ENCODE results near the gene ETV5. TPM values are rescaled to one million over a fixed set of nuclear protein-coding genes. Genes with fewer than 3 reads are reported as not detected.

The ETV5 gene
- total and polyA plus RNA-seq, 2 donors from 2014 or later, result 5.1 to 34.6 TPM

- Histone ChIP-seq H3K4me3 (ENCODE audit: low read length in 3 of 3) (peak overlapping the region; percentile 56 to 73 (median 65)), H3K9me3 (ENCODE audit: control insufficient read depth in 2 of 3, insufficient read depth in 1 of 3, low read length in 3 of 3) (no peaks in the 10 kb centered on the region), H3K27ac (ENCODE audit: low read depth in 2 of 2, low read length in 2 of 2) (peak overlapping the region; percentile 67 to 74), H3K27me3 (ENCODE audit: control insufficient read depth, insufficient read depth, low read length) (peaks cover 3% of the 10 kb centered on the region), H3K9ac (ENCODE audit: low read length in 3 of 3) (peak overlapping the region in 2 of 3 donors; percentile 7 to 65), H3K4me1 (ENCODE audit: control insufficient read depth in 2 of 3, insufficient read depth in 2 of 3, low read depth in 1 of 3, low read length in 3 of 3) (peaks cover 0 to 10% (median 7%) of the 10 kb centered on the region in 3 donors), H3K36me3 (ENCODE audit: control insufficient read depth in 2 of 3, insufficient read depth in 3 of 3, low read length in 3 of 3) (peaks cover 0 to 3% (median 0%) of the 10 kb centered on the region in 3 donors)
- FAIRE-seq (no peak), DNase-seq (peak; percentile 78 to 93 (median 92))
- TF ChIP-seq, protein P1, sequence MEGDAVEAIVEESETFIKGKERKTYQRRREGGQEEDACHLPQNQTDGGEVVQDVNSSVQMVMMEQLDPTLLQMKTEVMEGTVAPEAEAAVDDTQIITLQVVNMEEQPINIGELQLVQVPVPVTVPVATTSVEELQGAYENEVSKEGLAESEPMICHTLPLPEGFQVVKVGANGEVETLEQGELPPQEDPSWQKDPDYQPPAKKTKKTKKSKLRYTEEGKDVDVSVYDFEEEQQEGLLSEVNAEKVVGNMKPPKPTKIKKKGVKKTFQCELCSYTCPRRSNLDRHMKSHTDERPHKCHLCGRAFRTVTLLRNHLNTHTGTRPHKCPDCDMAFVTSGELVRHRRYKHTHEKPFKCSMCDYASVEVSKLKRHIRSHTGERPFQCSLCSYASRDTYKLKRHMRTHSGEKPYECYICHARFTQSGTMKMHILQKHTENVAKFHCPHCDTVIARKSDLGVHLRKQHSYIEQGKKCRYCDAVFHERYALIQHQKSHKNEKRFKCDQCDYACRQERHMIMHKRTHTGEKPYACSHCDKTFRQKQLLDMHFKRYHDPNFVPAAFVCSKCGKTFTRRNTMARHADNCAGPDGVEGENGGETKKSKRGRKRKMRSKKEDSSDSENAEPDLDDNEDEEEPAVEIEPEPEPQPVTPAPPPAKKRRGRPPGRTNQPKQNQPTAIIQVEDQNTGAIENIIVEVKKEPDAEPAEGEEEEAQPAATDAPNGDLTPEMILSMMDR (IDR thresholded peaks at IDR 0.05; ENCODE audit: borderline replicate concordance, extremely low read depth, insufficient read depth), result no peak
- intact Hi-C loops (cut with DNase I), result no loop called here
Measured at GRCh38 chr3:186108106-186108940, 566 bp downstream of the ETV5 start.

DNA sequence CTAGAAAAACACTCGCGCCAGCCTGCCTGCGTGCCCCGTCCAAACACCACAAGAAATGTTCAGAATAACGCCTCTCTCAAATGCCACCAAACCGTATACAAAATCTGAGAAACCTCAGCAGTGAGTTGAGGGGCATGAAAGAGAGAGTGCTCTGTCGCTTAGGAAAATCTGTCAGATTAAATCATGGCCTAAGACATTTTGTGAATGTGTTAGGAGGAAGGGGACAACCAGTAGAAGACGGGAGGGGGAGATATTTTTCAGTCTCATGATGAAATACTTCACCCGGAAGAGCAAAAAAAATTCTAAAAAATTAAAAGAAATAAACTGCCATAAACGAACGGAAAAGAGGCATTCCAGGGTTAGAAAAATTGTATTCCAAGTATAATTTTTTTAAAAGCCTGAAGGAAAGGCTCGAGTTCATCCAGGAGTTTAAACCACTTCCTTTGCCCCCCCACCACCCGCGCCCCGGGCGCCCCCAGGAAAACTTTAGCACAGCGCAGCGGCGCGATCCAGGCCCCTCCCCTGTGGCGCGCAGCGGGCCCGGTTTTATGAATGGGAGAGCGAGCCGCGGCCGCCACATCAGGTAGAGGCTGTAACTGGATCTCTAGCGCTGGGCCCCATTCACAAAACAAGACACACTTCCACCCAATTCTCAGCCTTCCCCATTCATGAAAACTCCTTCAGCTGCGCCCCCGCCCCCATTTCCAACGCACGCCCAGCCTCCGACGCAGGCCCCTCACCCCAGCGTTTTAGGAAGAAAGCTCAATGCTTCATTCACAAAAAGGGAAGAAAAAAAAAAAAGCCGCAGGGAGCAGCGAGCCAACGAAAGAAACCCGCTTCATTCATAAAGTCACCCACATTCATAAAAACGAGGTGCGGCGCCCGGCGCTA, 1.4 kb downstream of the ETV5 start:
- DNase-seq (peak; percentile 85 to 92 (median 88)), FAIRE-seq (no peak)
- TF ChIP-seq, protein P1 (IDR thresholded peaks at IDR 0.05; ENCODE audit: borderline replicate concordance, extremely low read depth, insufficient read depth), result no peak
- H3K4me1 ChIP-seq (ENCODE audit: control insufficient read depth in 2 of 3, insufficient read depth in 2 of 3, low read depth in 1 of 3, low read length in 3 of 3), result peaks cover 0 to 10% (median 7%) of the 10 kb centered on the region in 3 donors
- H3K27me3 ChIP-seq (ENCODE audit: control insufficient read depth, insufficient read depth, low read length), result peaks cover 3% of the 10 kb centered on the region
- H3K9me3 ChIP-seq (ENCODE audit: control insufficient read depth in 2 of 3, insufficient read depth in 1 of 3, low read length in 3 of 3), result no peaks in the 10 kb centered on the region
- peaks cover 0 to 3% (median 0%) of the 10 kb centered on the region in 3 donors for H3K36me3 ChIP-seq (ENCODE audit: control insufficient read depth in 2 of 3, insufficient read depth in 3 of 3, low read length in 3 of 3)
- peak overlapping the region in 2 of 3 donors; percentile 7 to 65 for H3K9ac ChIP-seq (ENCODE audit: low read length in 3 of 3)
- intact Hi-C loops (cut with DNase I), result no loop called here
- H3K4me3 ChIP-seq (ENCODE audit: low read length in 3 of 3), result peak overlapping the region; percentile 56 to 73 (median 65)
- no peak overlapping the region for H3K27ac ChIP-seq (ENCODE audit: low read depth in 2 of 2, low read length in 2 of 2)

GRCh38 chr3:186105543-186105942, 3.3 kb downstream of the ETV5 start:
- intact Hi-C loops (cut with DNase I), result no loop called here
- TF ChIP-seq, protein P1 (IDR thresholded peaks at IDR 0.05; ENCODE audit: borderline replicate concordance, extremely low read depth, insufficient read depth), result no peak
- Histone ChIP-seq H3K9me3 (ENCODE audit: control insufficient read depth in 2 of 3, insufficient read depth in 1 of 3, low read length in 3 of 3) (no peaks in the 10 kb centered on the region), H3K4me1 (ENCODE audit: control insufficient read depth in 2 of 3, insufficient read depth in 2 of 3, low read depth in 1 of 3, low read length in 3 of 3) (peaks cover 0 to 10% (median 6%) of the 10 kb centered on the region in 3 donors), H3K9ac (ENCODE audit: low read length in 3 of 3) (no peak overlapping the region), H3K4me3 (ENCODE audit: low read length in 3 of 3) (no peak overlapping the region), H3K36me3 (ENCODE audit: control insufficient read depth in 2 of 3, insufficient read depth in 3 of 3, low read length in 3 of 3) (peaks cover 0 to 3% (median 0%) of the 10 kb centered on the region in 3 donors), H3K27me3 (ENCODE audit: control insufficient read depth, insufficient read depth, low read length) (peaks cover 2% of the 10 kb centered on the region), H3K27ac (ENCODE audit: low read depth in 2 of 2, low read length in 2 of 2) (no peak overlapping the region)
- no peak for FAIRE-seq
- DNase-seq, result peak in 1 of 5 donors; percentile 46

All from kidney (tissue), 14 donors.